T-cell (primary cell): ENCODE measurements around the gene MYO1F. TPM values are rescaled to one million over a fixed set of nuclear protein-coding genes. Genes with fewer than 3 reads are reported as not detected.
A peak's percentile ranks its signal among the peaks of the same experiment; 100 is the strongest.
"Not testable (repeated sequence)": the region's sequence is repeated elsewhere in the genome, so short reads cannot be mapped to it uniquely, and the experiment has no call there.

Experiments used
- ATAC-seq, 4 experiments: fragments of 200-7000 bp in 3 of 4; fragments of 150-1000 bp in 1 of 4; cut with Tn5 transposase; replicated peaks in 1 of 4; 1 replicate in 3 of 4; 2 replicates in 1 of 4; pipeline ENCODE4 v1.10.0; 2021; ENCODE audit warnings: moderate library complexity in 3 of 4, mild to moderate bottlenecking in 2 of 4, moderate number of reproducible peaks in 1 of 4
- CTCF ChIA-PET, 2 donors: fragments of 300-600 bp; sonication (Branson Sonifier 250); formaldehyde crosslinking; loops; one replicate each; lab custom pipeline; 2022; ENCODE audit warnings: antibody characterized with exemption in 2 of 2; lab: Charles Lee
- POLR2A ChIA-PET, 2 donors: fragments of 300-600 bp; sonication (Branson Sonifier 250); formaldehyde crosslinking; loops; one replicate each; lab custom pipeline; 2022; ENCODE audit warnings: antibody characterized with exemption in 2 of 2; lab: Charles Lee
- DNase-seq, 35 experiments: peaks; one replicate each; pipeline versions ENCODE4 v3.0.0 to v3.0.0-alpha.2; 2013 to 2023
- H3K27ac ChIP-seq: one replicate; pipeline ENCODE4 v1.5.1; 2013; ENCODE audit warnings: low read length
- H3K27me3 ChIP-seq, 2 experiments: replicated peaks in 1 of 2; 1 replicate in 1 of 2; 2 replicates in 1 of 2; pipeline versions ENCODE4 v1.6.1 to v1.7.0; 2013; ENCODE audit warnings: low read length in 1 of 2, mixed read lengths in 1 of 2; ENCODE audit not compliant: control insufficient read depth in 2 of 2, insufficient read depth in 2 of 2; ENCODE audit errors: extremely low read depth in 1 of 2
- H3K36me3 ChIP-seq, 2 donors: 1 replicate in 1 of 2; 2 replicates in 1 of 2; pipeline versions ENCODE4 v1.6.1 to v1.7.0; 2013; ENCODE audit warnings: low read length in 1 of 2; ENCODE audit not compliant: control insufficient read depth in 2 of 2, insufficient read depth in 1 of 2; ENCODE audit errors: extremely low read depth in 1 of 2
- H3K4me1 ChIP-seq, 2 experiments: 1 replicate in 1 of 2; 2 replicates in 1 of 2; pipeline versions ENCODE4 v1.6.1 to v1.7.0; 2013; ENCODE audit warnings: low read length in 2 of 2, mixed read lengths in 1 of 2; ENCODE audit not compliant: insufficient read depth in 2 of 2, control insufficient read depth in 1 of 2; ENCODE audit errors: extremely low read depth in 1 of 2
- H3K4me3 ChIP-seq, 2 donors: 1 replicate in 1 of 2; 2 replicates in 1 of 2; pipeline versions ENCODE4 v1.5.1 to v1.7.0; 2013; ENCODE audit warnings: mild to moderate bottlenecking in 2 of 2, low read length in 1 of 2, moderate library complexity in 1 of 2; ENCODE audit not compliant: control insufficient read depth in 1 of 2; ENCODE audit errors: extremely low read depth in 1 of 2
- H3K9me3 ChIP-seq: 2 replicates; pipeline ENCODE4 v1.7.0; 2013
- H3K27ac Mint-ChIP-seq, 2 donors: one replicate each; pipeline ENCODE4 v1.8.0; 2020 to 2021; ENCODE audit warnings: mild to moderate bottlenecking in 2 of 2, mixed read lengths in 2 of 2
- H3K27me3 Mint-ChIP-seq, 2 donors: one replicate each; pipeline ENCODE4 v1.8.0; 2021 to 2022; ENCODE audit warnings: mixed read lengths in 2 of 2
- H3K36me3 Mint-ChIP-seq: one replicate; pipeline ENCODE4 v1.8.0; 2021; ENCODE audit warnings: mixed read lengths
- H3K4me1 Mint-ChIP-seq, 3 donors: one replicate each; pipeline ENCODE4 v1.8.0; 2020 to 2022; ENCODE audit warnings: mixed read lengths in 3 of 3, mild to moderate bottlenecking in 1 of 3
- H3K4me3 Mint-ChIP-seq, 3 donors: one replicate each; pipeline ENCODE4 v1.8.0; 2020 to 2022; ENCODE audit warnings: mild to moderate bottlenecking in 3 of 3, mixed read lengths in 3 of 3, moderate library complexity in 3 of 3
- H3K9me3 Mint-ChIP-seq, 3 donors: one replicate each; pipeline ENCODE4 v1.8.0; 2020 to 2022; ENCODE audit warnings: mixed read lengths in 3 of 3
- WGBS: methylation state at CpG from one replicate; pipeline ENCODE4 v1.1.5; 2013; ENCODE audit warnings: missing lambda C conversion rate; ENCODE audit not compliant: insufficient coverage; 5-methylcytosine and 5-hydroxymethylcytosine counted together
- total RNA-seq, 35 experiments: library from RNA in 6 of 35; stranded (reverse) in 6 of 35; fragments of 120-200 nt in 1 of 35; gene quantifications; one replicate each; pipeline versions ENCODE4 v1.2.1 to v1.2.4 and lab custom pipeline; 2013 to 2026

The MYO1F gene
- total RNA-seq, 5 donors from 2014 or later (not counting 1 experiment from before 2014, with no cell fraction given) = 109 to 363 (median 277) TPM

- H3K27me3 ChIP-seq = no peaks in the 10 kb centered on the region
- Mint-ChIP-seq H3K27ac (peak overlapping the region; percentile 98 to 99), H3K36me3 (peaks cover 24% of the 10 kb centered on the region), H3K4me3 (peak overlapping the region; percentile 79 to 88 (median 87)), H3K9me3 (no peaks in the 10 kb centered on the region), H3K27me3 (no peaks in the 10 kb centered on the region), H3K4me1 (peaks cover 66 to 83% (median 76%) of the 10 kb centered on the region in 3 donors)
- WGBS = 25% methylated on average over 2 of the region's 5 CpGs
- ChIA-PET CTCF (interaction anchor here in 1 of 2 donors (0.6 to 1.4 kb wide), 5 partner anchors 8 to 123 kb away, joined by 3 to 28 read pairs (median 3); partner anchors contain the start of genes MYO1F and ZNF414), POLR2A (interaction anchor here in 1 of 2 donors (1.0 kb wide), 1 partner anchor 118 kb away, joined by 4 read pairs; no protein-coding TSS in a partner anchor)
- peaks cover 25 to 100% of the 10 kb centered on the region in 2 experiments for H3K4me1 ChIP-seq
- ATAC-seq (peak; percentile 75 to 85 (median 80)), DNase-seq (peak; percentile 40 to 83 (median 65))
- no peaks in the 10 kb centered on the region for H3K9me3 ChIP-seq
- no peaks in the 10 kb centered on the region for H3K36me3 ChIP-seq
- H3K27ac ChIP-seq = peak overlapping the region; percentile 81
- H3K4me3 ChIP-seq = peak overlapping the region in 1 of 2 donors; percentile 47
These were observed 8.0 kb downstream of the MYO1F start for GRCh38 chr19:8569066-8569771.

- H3K9me3 Mint-ChIP-seq = no peaks in the 10 kb centered on the region
- H3K27me3 Mint-ChIP-seq = no peaks in the 10 kb centered on the region
- ATAC-seq (no peak), DNase-seq (peak in 1 of 35 experiments; percentile 21)
- Histone ChIP-seq H3K4me3 (no peak overlapping the region), H3K36me3 (no peaks in the 10 kb centered on the region), H3K4me1 (peaks cover 25 to 97% of the 10 kb centered on the region in 2 experiments), H3K27ac (peak overlapping the region; percentile 81), H3K9me3 (no peaks in the 10 kb centered on the region), H3K27me3 (no peaks in the 10 kb centered on the region)
- ChIA-PET POLR2A (no interaction called here), CTCF (interaction anchor here in 1 of 2 donors (0.7 kb wide), 1 partner anchor 508 kb away, joined by 6 read pairs; no protein-coding TSS in a partner anchor)
- peaks cover 54 to 77% (median 65%) of the 10 kb centered on the region in 3 donors for H3K4me1 Mint-ChIP-seq
- H3K27ac Mint-ChIP-seq = peak overlapping the region; percentile 98 to 99
- H3K4me3 Mint-ChIP-seq = peak overlapping the region in 1 of 3 donors; percentile 88
- peaks cover 13% of the 10 kb centered on the region for H3K36me3 Mint-ChIP-seq
- WGBS = 81% methylated on average over 5 of the region's 15 CpGs
These were observed 9.6 kb downstream of the MYO1F start for GRCh38 chr19:8567522-8568172.

GRCh38 chr19:8566855-8567254 is 10.4 kb downstream of the MYO1F start:
- ChIA-PET POLR2A (interaction anchor here in 1 of 2 donors (0.7 kb wide), 1 partner anchor 11 kb away, joined by 3 read pairs; no protein-coding TSS in a partner anchor), CTCF (interaction anchor here (0.7 kb wide), 2 partner anchors 414 to 509 kb away, joined by 3 to 6 read pairs; no protein-coding TSS in a partner anchor)
- 67% methylated on average over 1 of the region's 7 CpGs for WGBS
- ATAC-seq = no peak
- Mint-ChIP-seq H3K4me1 (peaks cover 49 to 74% (median 59%) of the 10 kb centered on the region in 3 donors), H3K27ac (peak overlapping the region in 1 of 2 donors; percentile 99), H3K9me3 (no peaks in the 10 kb centered on the region), H3K4me3 (no peak overlapping the region), H3K36me3 (peaks cover 13% of the 10 kb centered on the region), H3K27me3 (no peaks in the 10 kb centered on the region)
- no peak overlapping the region for H3K4me3 ChIP-seq
- H3K36me3 ChIP-seq = no peaks in the 10 kb centered on the region
- H3K9me3 ChIP-seq = no peaks in the 10 kb centered on the region
- H3K27ac ChIP-seq = peak overlapping the region; percentile 47
- DNase-seq = no peak
- peaks cover 20 to 97% of the 10 kb centered on the region in 2 experiments for H3K4me1 ChIP-seq
- no peaks in the 10 kb centered on the region for H3K27me3 ChIP-seq

GRCh38 chr19:8564866-8565265 is 12.4 kb downstream of the MYO1F start:
- H3K4me3 Mint-ChIP-seq = peak overlapping the region in 1 of 3 donors; percentile 22
- CTCF ChIA-PET = interaction anchor here in 1 of 2 donors (0.6 kb wide), 1 partner anchor 195 kb away, joined by 6 read pairs; no protein-coding TSS in a partner anchor
- H3K36me3 Mint-ChIP-seq = peaks cover 11% of the 10 kb centered on the region
- H3K9me3 ChIP-seq, H3K27me3 ChIP-seq, H3K4me3 ChIP-seq, DNase-seq, H3K27me3 Mint-ChIP-seq, H3K36me3 ChIP-seq, POLR2A ChIA-PET, H3K9me3 Mint-ChIP-seq, ATAC-seq: not testable (repeated sequence)
- H3K4me1 Mint-ChIP-seq = peaks cover 42 to 69% (median 46%) of the 10 kb centered on the region in 3 donors
- Histone ChIP-seq H3K4me1 (peaks cover 12 to 91% of the 10 kb centered on the region in 2 experiments), H3K27ac (peak overlapping the region; percentile 38)
- H3K27ac Mint-ChIP-seq = peak overlapping the region; percentile 79 to 80
- 93% methylated on average over 3 of the region's 8 CpGs for WGBS

GRCh38 chr19:8561075-8561764 is 16.0 kb downstream of the MYO1F start:
- H3K27me3 Mint-ChIP-seq = no peaks in the 10 kb centered on the region
- ChIA-PET POLR2A (no interaction called here), CTCF (no interaction called here)
- DNase-seq = no peak
- Histone ChIP-seq H3K36me3 (peaks cover 0 to 9% of the 10 kb centered on the region in 2 donors), H3K27me3 (no peaks in the 10 kb centered on the region), H3K4me3 (no peak overlapping the region), H3K27ac (no peak overlapping the region), H3K9me3 (no peaks in the 10 kb centered on the region), H3K4me1 (peaks cover 0 to 81% of the 10 kb centered on the region in 2 experiments)
- WGBS = 44% methylated on average over 1 of the region's 2 CpGs
- no peaks in the 10 kb centered on the region for H3K36me3 Mint-ChIP-seq
- H3K4me1 Mint-ChIP-seq = peaks cover 38 to 57% (median 41%) of the 10 kb centered on the region in 3 donors
- no peak overlapping the region for H3K4me3 Mint-ChIP-seq
- no peaks in the 10 kb centered on the region for H3K9me3 Mint-ChIP-seq
- peak overlapping the region; percentile 36 to 68 for H3K27ac Mint-ChIP-seq
- ATAC-seq = no peak
